HCT116 (cell line): ENCODE results near the gene SLC36A2. TPM values are rescaled to one million over a fixed set of nuclear protein-coding genes. Genes with fewer than 3 reads are reported as not detected.

Source experiments
- ATAC-seq: fragments of 200-7000 bp; cut with Tn5 transposase; 2 replicates; pipeline ENCODE4 v1.9.1; 2020; ENCODE audit warnings: mild to moderate bottlenecking, moderate library complexity
- BruUV-seq: library from RNA; stranded (reverse); fragments of 400-500 nt; replicated peaks from 2 replicates; lab custom pipeline; 2021; lab: Mats Ljungman, UMichigan
- CTCF ChIA-PET: fragments of 300-600 bp; sonication (Branson Sonifier 250); formaldehyde crosslinking; loops from one replicate; lab custom pipeline; 2021; ENCODE audit warnings: antibody characterized with exemption; lab: Charles Lee
- POLR2A ChIA-PET: fragments of 300-600, 350-600 bp; sonication (Branson Sonifier 250); formaldehyde crosslinking; loops from one replicate; lab custom pipeline; 2021; ENCODE audit warnings: antibody characterized with exemption; lab: Charles Lee
- RAD21 ChIA-PET, 2 experiments: fragments of 300-600 bp; sonication (Branson Sonifier 250); formaldehyde crosslinking; loops; one replicate each; lab custom pipeline; 2023; ENCODE audit warnings: low total read pairs in 2 of 2; ENCODE audit not compliant: uncharacterized antibody in 2 of 2, unreplicated experiment in 2 of 2, low non-redundant PET in 1 of 2; lab: Charles Lee
- DNase-seq: peaks from one replicate; pipeline ENCODE4 v3.0.0-alpha.2; 2010; ENCODE audit warnings: low read depth, low spot score
- H2AFZ ChIP-seq: fragments of 200-600 bp; shearing (Covaris generic), sonication (generic); 2 replicates; pipeline ENCODE4 v1.6.1; 2017; ENCODE audit warnings: low read depth, mixed run types, mixed read lengths, antibody characterized with exemption, low read length; ENCODE audit not compliant: poor library complexity, severe bottlenecking
- H3K27ac ChIP-seq: 2 replicates; pipeline ENCODE4 v1.5.1; 2012; ENCODE audit warnings: low read depth, low read length
- H3K27me3 ChIP-seq: fragments of 200-600 bp; sonication (generic); 2 replicates; pipeline ENCODE4 v1.6.1; 2016; ENCODE audit warnings: mixed run types, low read length, mixed read lengths; ENCODE audit not compliant: insufficient read depth
- H3K36me3 ChIP-seq, 2 experiments: fragments of 200-500 bp in 1 of 2; fragments of 200-600 bp in 1 of 2; sonication (Bioruptor generic) in 1 of 2; sonication (generic) in 1 of 2; 2 replicates each; pipeline versions ENCODE4 v1.5.1 to v1.6.1; 2014 to 2016; ENCODE audit warnings: low read length in 2 of 2, inconsistent platforms in 1 of 2, mixed read lengths in 1 of 2, mixed run types in 1 of 2; ENCODE audit not compliant: insufficient read depth in 2 of 2, control insufficient read depth in 1 of 2
- H3K4me1 ChIP-seq, 2 experiments: fragments of 200-600 bp in 1 of 2; sonication (generic) in 1 of 2; 2 replicates each; pipeline versions ENCODE4 v1.5.1 to v1.6.1; 2012 to 2017; ENCODE audit warnings: low read length in 2 of 2, inconsistent platforms in 1 of 2, mild to moderate bottlenecking in 1 of 2, mixed read lengths in 1 of 2, mixed run types in 1 of 2, moderate library complexity in 1 of 2; ENCODE audit not compliant: insufficient read depth in 2 of 2, control insufficient read depth in 1 of 2
- H3K4me2 ChIP-seq: fragments of 200-600 bp; sonication (generic); 2 replicates; pipeline ENCODE4 v1.6.1; 2017; ENCODE audit warnings: mixed run types, low read length, mixed read lengths
- H3K4me3 ChIP-seq, 2 experiments: fragments of 200-600 bp in 1 of 2; sonication (generic) in 1 of 2; replicated peaks in 1 of 2; 2 replicates each; pipeline ENCODE4 v1.5.1; 2011 to 2016; ENCODE audit warnings: low read length in 2 of 2, control low read depth in 1 of 2, low read depth in 1 of 2, mild to moderate bottlenecking in 1 of 2, mixed read lengths in 1 of 2, mixed run types in 1 of 2
- H3K79me2 ChIP-seq: fragments of 200-600 bp; sonication (generic); 2 replicates; pipeline ENCODE4 v1.6.1; 2017; ENCODE audit warnings: mild to moderate bottlenecking, mixed run types, low read length, moderate library complexity, mixed read lengths; ENCODE audit not compliant: insufficient read depth
- H3K9ac ChIP-seq: fragments of 200-600 bp; sonication (generic); 2 replicates; pipeline ENCODE4 v1.6.1; 2016; ENCODE audit warnings: low read length, mixed read lengths
- H3K9me2 ChIP-seq: fragments of 200-600 bp; sonication (generic), shearing (Covaris generic); 2 replicates; pipeline ENCODE4 v1.6.1; 2017; ENCODE audit warnings: mixed run types, mild to moderate bottlenecking, moderate library complexity; ENCODE audit not compliant: insufficient read depth
- H3K9me3 ChIP-seq, 2 experiments: fragments of 200-500 bp in 1 of 2; fragments of 200-600 bp in 1 of 2; sonication (Bioruptor generic) in 1 of 2; sonication (generic) in 1 of 2; 2 replicates each; pipeline ENCODE4 v1.6.1; 2014 to 2017; ENCODE audit warnings: low read length in 2 of 2, mixed read lengths in 2 of 2, inconsistent platforms in 1 of 2, low read depth in 1 of 2, mild to moderate bottlenecking in 1 of 2, mixed run types in 1 of 2, moderate library complexity in 1 of 2; ENCODE audit not compliant: control insufficient read depth in 1 of 2, insufficient read depth in 1 of 2
- H4K20me1 ChIP-seq: fragments of 200-600 bp; sonication (generic), shearing (Covaris generic); 2 replicates; pipeline ENCODE4 v1.6.1; 2017; ENCODE audit warnings: mixed run types, mild to moderate bottlenecking, moderate library complexity; ENCODE audit not compliant: insufficient read depth
- CBX3 ChIP-seq: IDR thresholded peaks from 2 replicates; pipeline ENCODE4 v1.6.1; 2012; ENCODE audit warnings: low read depth
- CEBPB ChIP-seq: IDR thresholded peaks from 2 replicates; pipeline ENCODE4 v1.6.1; 2012; ENCODE audit warnings: low read depth
- EGR1 ChIP-seq: IDR thresholded peaks from 2 replicates; pipeline ENCODE4 v1.6.1; 2012; ENCODE audit warnings: low read depth
- EZH2 ChIP-seq: fragments of 200-600 bp; sonication (generic); IDR thresholded peaks from 2 replicates; pipeline ENCODE4 v1.6.1; 2017; ENCODE audit warnings: antibody characterized with exemption, mixed run types
- EZH2phosphoT487 ChIP-seq: fragments of 200-600 bp; IDR thresholded peaks from 2 replicates; pipeline ENCODE4 v1.6.1; 2018; ENCODE audit warnings: antibody characterized with exemption, borderline replicate concordance
- FOSL1 ChIP-seq: IDR thresholded peaks from 2 replicates; pipeline ENCODE4 v1.6.1; 2012; ENCODE audit warnings: low read depth
- MAX ChIP-seq: IDR thresholded peaks from 2 replicates; pipeline ENCODE4 v1.6.1; 2012
- POLR2A ChIP-seq: IDR thresholded peaks from 2 replicates; pipeline ENCODE4 v1.7.0; 2011; ENCODE audit warnings: borderline replicate concordance; ENCODE audit not compliant: insufficient read depth, insufficient read length; ENCODE audit errors: extremely low read depth
- POLR2AphosphoS5 ChIP-seq: IDR thresholded peaks from 2 replicates; pipeline ENCODE4 v1.6.1; 2011; ENCODE audit warnings: mild to moderate bottlenecking, low read depth, low read length, moderate library complexity
- RAD21 ChIP-seq: IDR thresholded peaks from 2 replicates; pipeline ENCODE4 v1.6.1; 2012; ENCODE audit warnings: low read depth, mild to moderate bottlenecking
- REST ChIP-seq: IDR thresholded peaks from 2 replicates; pipeline ENCODE4 v1.6.1; 2012; ENCODE audit warnings: low read depth
- SIN3A ChIP-seq: IDR thresholded peaks from 2 replicates; pipeline ENCODE4 v1.6.1; 2012; ENCODE audit warnings: low read depth
- SRF ChIP-seq: IDR thresholded peaks from 2 replicates; pipeline ENCODE4 v1.6.1; 2012; ENCODE audit warnings: low read depth
- ZFX ChIP-seq: fragments of 450-650 bp; IDR thresholded peaks from 2 replicates; pipeline ENCODE4 v1.6.1; 2017
- intact Hi-C: fragments of 100-400 bp; cut with micrococcal nuclease; formaldehyde crosslinking; loops from 2 replicates; pipeline ENCODE4 v1.10.0; 2022
- total RNA-seq: library from RNA; stranded (reverse); gene quantifications from one replicate; pipeline ENCODE4 v1.2.1, GENCODE V29; 2021; ENCODE audit not compliant: unreplicated experiment

The SLC36A2 gene
- total RNA-seq, 1 experiment from 2014 or later = not detected

- intact Hi-C loops = no loop called here
- ChIA-PET POLR2A (no interaction called here), CTCF (no interaction called here), RAD21 (no interaction called here)
- Histone ChIP-seq H3K9me2 (no peaks in the 10 kb centered on the region), H3K4me2 (no peak overlapping the region), H4K20me1 (no peaks in the 10 kb centered on the region), H3K9ac (no peak overlapping the region), H3K4me1 (no peaks in the 10 kb centered on the region), H2AFZ (no peak overlapping the region), H3K36me3 (no peaks in the 10 kb centered on the region), H3K27me3 (0 out of 2 replicates have a peak, but pooled peaks cover 5% of the 10 kb centered on the region), H3K9me3 (no peaks in the 10 kb centered on the region), H3K27ac (no peak overlapping the region), H3K79me2 (no peaks in the 10 kb centered on the region), H3K4me3 (no peak overlapping the region)
- no peak for TF ChIP-seq EGR1
- no peak for TF ChIP-seq CBX3
- TF ChIP-seq SIN3A = no peak
- no peak for TF ChIP-seq ZFX
- TF ChIP-seq EZH2phosphoT487 = no peak
- TF ChIP-seq MAX = no peak
- no peak for TF ChIP-seq SRF
- no peak for TF ChIP-seq REST
- no peak for TF ChIP-seq RAD21
- no peak for TF ChIP-seq CEBPB
- no peak for TF ChIP-seq POLR2AphosphoS5
- TF ChIP-seq POLR2A = no peak
- no peak for TF ChIP-seq FOSL1
- no peak for TF ChIP-seq EZH2
- no TSS peak for BruUV-seq
- DNase-seq (no peak), ATAC-seq (no peak)
Observed at GRCh38 chr5:151326266-151326665, 21.1 kb downstream of the SLC36A2 start.
